Gastrocnemius medialis (tissue), 4 donors: ENCODE data around the gene MAOA.

ENCODE experiments used
- POLR2A ChIP-seq, 2 donors: fragments of 450-650 bp; IDR thresholded peaks; one replicate each; pipeline ENCODE4 v1.6.1; 2017; ENCODE audit warnings: antibody characterized with exemption in 2 of 2, mild to moderate bottlenecking in 2 of 2, moderate library complexity in 2 of 2
- TF ChIP-seq, protein P1 (sequence below), 5 experiments: fragments of 450-650 bp in 3 of 5; fragments of 200-600 bp in 2 of 5; sonication (generic) in 2 of 5; IDR thresholded peaks in 4 of 5; conservative IDR thresholded peaks in 1 of 5; 1 replicate in 4 of 5; 2 replicates in 1 of 5; pipeline ENCODE4 v1.5.1; 2016 to 2019; ENCODE audit warnings: antibody characterized with exemption in 5 of 5, mild to moderate bottlenecking in 3 of 5, moderate library complexity in 3 of 5

DNA sequence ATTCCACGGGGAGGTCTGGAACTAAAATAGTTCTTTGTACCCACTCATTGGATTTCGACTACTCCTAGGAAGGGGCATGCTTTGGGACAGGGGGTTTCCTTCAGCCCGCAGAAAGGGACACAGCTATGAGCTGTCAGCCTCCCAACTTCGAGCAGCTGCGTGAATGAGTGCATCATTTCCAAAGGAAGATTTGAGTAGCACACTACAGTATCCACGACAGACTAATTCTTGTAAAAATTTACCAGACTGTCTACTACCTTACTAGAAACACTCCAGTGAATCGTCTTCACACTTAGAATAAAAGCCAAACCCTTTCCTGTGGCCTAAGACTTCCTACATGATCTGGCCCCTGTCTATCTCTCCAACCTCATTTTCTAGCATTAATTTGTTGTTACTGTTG is 101.9 kb downstream of the MAOA start:
- TF ChIP-seq, protein P1, sequence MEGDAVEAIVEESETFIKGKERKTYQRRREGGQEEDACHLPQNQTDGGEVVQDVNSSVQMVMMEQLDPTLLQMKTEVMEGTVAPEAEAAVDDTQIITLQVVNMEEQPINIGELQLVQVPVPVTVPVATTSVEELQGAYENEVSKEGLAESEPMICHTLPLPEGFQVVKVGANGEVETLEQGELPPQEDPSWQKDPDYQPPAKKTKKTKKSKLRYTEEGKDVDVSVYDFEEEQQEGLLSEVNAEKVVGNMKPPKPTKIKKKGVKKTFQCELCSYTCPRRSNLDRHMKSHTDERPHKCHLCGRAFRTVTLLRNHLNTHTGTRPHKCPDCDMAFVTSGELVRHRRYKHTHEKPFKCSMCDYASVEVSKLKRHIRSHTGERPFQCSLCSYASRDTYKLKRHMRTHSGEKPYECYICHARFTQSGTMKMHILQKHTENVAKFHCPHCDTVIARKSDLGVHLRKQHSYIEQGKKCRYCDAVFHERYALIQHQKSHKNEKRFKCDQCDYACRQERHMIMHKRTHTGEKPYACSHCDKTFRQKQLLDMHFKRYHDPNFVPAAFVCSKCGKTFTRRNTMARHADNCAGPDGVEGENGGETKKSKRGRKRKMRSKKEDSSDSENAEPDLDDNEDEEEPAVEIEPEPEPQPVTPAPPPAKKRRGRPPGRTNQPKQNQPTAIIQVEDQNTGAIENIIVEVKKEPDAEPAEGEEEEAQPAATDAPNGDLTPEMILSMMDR (IDR thresholded peaks at IDR 0.05 in 4 of 5, conservative IDR thresholded peaks at IDR 0.05 in 1 of 5): no peak
- no peak for TF ChIP-seq POLR2A (IDR thresholded peaks at IDR 0.05)
